ENCODE results near the gene DLGAP1. TPM values are rescaled to one million over a fixed set of nuclear protein-coding genes. Genes with fewer than 3 reads are reported as not detected.

Gene DLGAP1
- total and polyA plus RNA-seq, 5 donors, result 0.11 to 0.31 (median 0.20) TPM; not detected in 1

DNA sequence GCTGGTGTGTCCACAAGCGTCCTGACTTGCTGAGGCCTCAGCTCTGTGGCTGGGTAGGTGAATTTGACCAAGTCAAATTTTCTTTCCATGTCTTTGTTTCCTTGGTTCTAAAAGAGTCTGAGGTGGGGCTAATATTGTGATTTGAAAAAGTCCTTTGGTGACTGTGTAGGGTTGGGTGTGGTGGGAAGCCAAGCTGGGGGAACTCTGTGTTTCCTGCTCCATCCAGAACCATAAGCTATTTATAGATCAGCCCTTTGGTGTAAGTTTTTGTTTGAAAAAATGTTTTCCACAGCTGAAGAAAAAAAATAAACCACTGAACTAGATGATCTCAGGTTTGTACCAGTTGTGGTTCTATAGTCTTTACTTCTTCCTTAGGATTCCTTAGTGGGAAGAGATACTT lies 542.4 kb downstream of the DLGAP1 start:
- intact Hi-C loops (cut with DNase I), result no loop called here
- Histone ChIP-seq H3K4me1 (ENCODE audit: control insufficient read depth, insufficient read depth, low read length) (peaks cover 3% of the 10 kb centered on the region), H3K27ac (ENCODE audit: low read length) (no peak overlapping the region), H3K9me3 (ENCODE audit: control insufficient read depth, low read length) (no peaks in the 10 kb centered on the region), H3K27me3 (ENCODE audit: control insufficient read depth, insufficient read depth) (no peaks in the 10 kb centered on the region), H3K4me3 (ENCODE audit: low read length) (no peak overlapping the region)
- WGBS, result 71% methylated on average over 1 of the region's 1 CpG
- ATAC-seq, result peak in 1 of 2 donors; percentile 79
- no peak for DNase-seq

- DNase-seq, result no peak
- Histone ChIP-seq H3K4me1 (ENCODE audit: control insufficient read depth, insufficient read depth, low read length) (peaks cover 3% of the 10 kb centered on the region), H3K9me3 (ENCODE audit: control insufficient read depth, low read length) (no peaks in the 10 kb centered on the region), H3K27ac (ENCODE audit: low read length) (no peak overlapping the region), H3K4me3 (ENCODE audit: low read length) (no peak overlapping the region), H3K27me3 (ENCODE audit: control insufficient read depth, insufficient read depth) (no peaks in the 10 kb centered on the region)
- ATAC-seq, result no peak
- intact Hi-C loops (cut with DNase I), result no loop called here
These were observed 543.7 kb downstream of the DLGAP1 start for GRCh38 chr18:3911413-3911812.

GRCh38 chr18:3910512-3910911 lies 544.6 kb downstream of the DLGAP1 start:
- no peak for DNase-seq

DNA sequence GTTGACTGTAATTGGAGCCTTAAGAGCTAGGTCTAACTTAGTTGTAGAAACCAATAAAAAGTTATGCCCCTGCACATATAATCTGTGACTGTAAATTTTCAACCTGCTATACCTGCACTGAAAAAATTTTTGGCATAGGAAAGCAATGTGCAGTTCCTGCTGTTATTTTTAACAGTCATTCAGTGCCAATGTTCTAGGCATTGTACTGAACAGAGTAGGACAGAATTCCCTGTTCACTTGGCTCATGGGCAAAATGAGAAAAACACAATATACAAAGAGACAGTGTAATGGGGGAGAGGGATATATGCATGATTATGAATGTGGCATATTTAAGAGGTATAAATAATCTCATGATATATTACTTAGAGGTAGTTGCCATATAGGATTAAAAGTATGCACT lies 547.2 kb downstream of the DLGAP1 start:
- Histone ChIP-seq H3K27me3 (ENCODE audit: control insufficient read depth, insufficient read depth) (no peaks in the 10 kb centered on the region), H3K4me1 (ENCODE audit: control insufficient read depth, insufficient read depth, low read length) (no peaks in the 10 kb centered on the region), H3K27ac (ENCODE audit: low read length) (no peak overlapping the region), H3K4me3 (ENCODE audit: low read length) (no peak overlapping the region), H3K9me3 (ENCODE audit: control insufficient read depth, low read length) (no peaks in the 10 kb centered on the region)
- intact Hi-C loops (cut with DNase I), result no loop called here
- no peak for DNase-seq
- no peak for ATAC-seq

More at GRCh38 chr18:3910512-3910911, 544.6 kb downstream of the DLGAP1 start:
- Histone ChIP-seq H3K4me3 (ENCODE audit: low read length) (no peak overlapping the region), H3K27me3 (ENCODE audit: control insufficient read depth, insufficient read depth) (no peaks in the 10 kb centered on the region), H3K27ac (ENCODE audit: low read length) (no peak overlapping the region), H3K9me3 (ENCODE audit: control insufficient read depth, low read length) (no peaks in the 10 kb centered on the region), H3K4me1 (ENCODE audit: control insufficient read depth, insufficient read depth, low read length) (no peaks in the 10 kb centered on the region)
- WGBS, result 72% methylated on average over 4 of the region's 4 CpGs
- no peak for ATAC-seq
- intact Hi-C loops (cut with DNase I), result no loop called here

GRCh38 chr18:3906116-3906750 lies 548.9 kb downstream of the DLGAP1 start:
- DNase-seq (no peak), ATAC-seq (no peak)
- Histone ChIP-seq H3K27me3 (ENCODE audit: control insufficient read depth, insufficient read depth) (no peaks in the 10 kb centered on the region), H3K4me1 (ENCODE audit: control insufficient read depth, insufficient read depth, low read length) (no peaks in the 10 kb centered on the region), H3K9me3 (ENCODE audit: control insufficient read depth, low read length) (no peaks in the 10 kb centered on the region), H3K27ac (ENCODE audit: low read length) (no peak overlapping the region), H3K4me3 (ENCODE audit: low read length) (no peak overlapping the region)
- intact Hi-C loops (cut with DNase I), result no loop called here
- WGBS, result 52% methylated on average over 3 of the region's 3 CpGs

GRCh38 chr18:3903337-3903736 lies 551.8 kb downstream of the DLGAP1 start:
- H3K4me1 ChIP-seq (ENCODE audit: control insufficient read depth, insufficient read depth, low read length), result no peaks in the 10 kb centered on the region
- H3K27ac ChIP-seq (ENCODE audit: low read length), result no peak overlapping the region
- DNase-seq (no peak), ATAC-seq (no peak)
- H3K27me3 ChIP-seq (ENCODE audit: control insufficient read depth, insufficient read depth), result no peaks in the 10 kb centered on the region
- intact Hi-C loops (cut with DNase I), result no loop called here
- 80% methylated on average over 2 of the region's 2 CpGs for WGBS
- no peaks in the 10 kb centered on the region for H3K9me3 ChIP-seq (ENCODE audit: control insufficient read depth, low read length)
- H3K4me3 ChIP-seq (ENCODE audit: low read length), result no peak overlapping the region

DNA sequence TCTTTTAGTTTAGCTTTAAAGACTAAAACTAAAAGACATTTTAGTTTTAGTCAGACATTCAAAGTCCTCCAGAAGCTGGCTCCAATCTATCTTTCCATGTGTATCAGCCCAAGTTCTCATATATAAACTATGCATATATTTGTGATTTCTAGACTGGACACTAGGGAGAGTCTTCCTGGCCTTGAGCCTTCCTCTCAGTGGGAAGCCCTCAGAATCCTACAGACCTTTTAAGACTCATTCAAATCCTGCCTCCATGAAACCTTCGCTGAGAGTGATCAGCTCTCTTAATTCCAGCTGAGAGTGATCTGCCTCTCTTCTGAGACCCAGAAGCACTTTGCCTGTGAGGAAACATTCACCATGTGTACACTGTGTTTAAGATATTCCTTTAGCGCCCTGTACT lies 552.4 kb downstream of the DLGAP1 start:
- ATAC-seq, result no peak
- Histone ChIP-seq H3K4me1 (ENCODE audit: control insufficient read depth, insufficient read depth, low read length) (no peaks in the 10 kb centered on the region), H3K27ac (ENCODE audit: low read length) (no peak overlapping the region), H3K9me3 (ENCODE audit: control insufficient read depth, low read length) (no peaks in the 10 kb centered on the region), H3K27me3 (ENCODE audit: control insufficient read depth, insufficient read depth) (no peaks in the 10 kb centered on the region), H3K4me3 (ENCODE audit: low read length) (no peak overlapping the region)
- WGBS, result 91% methylated on average over 2 of the region's 2 CpGs
- no peak for DNase-seq
- intact Hi-C loops (cut with DNase I), result no loop called here

GRCh38 chr18:3901811-3902210 lies 553.3 kb downstream of the DLGAP1 start:
- H3K27ac ChIP-seq (ENCODE audit: low read length), result no peak overlapping the region
- no peaks in the 10 kb centered on the region for H3K9me3 ChIP-seq (ENCODE audit: control insufficient read depth, low read length)
- WGBS, result 91% methylated on average over 2 of the region's 2 CpGs
- ATAC-seq (no peak), DNase-seq (no peak)
- no peaks in the 10 kb centered on the region for H3K4me1 ChIP-seq (ENCODE audit: control insufficient read depth, insufficient read depth, low read length)
- intact Hi-C loops (cut with DNase I), result no loop called here
- no peaks in the 10 kb centered on the region for H3K27me3 ChIP-seq (ENCODE audit: control insufficient read depth, insufficient read depth)
- no peak overlapping the region for H3K4me3 ChIP-seq (ENCODE audit: low read length)

- DNase-seq (no peak), ATAC-seq (no peak)
- intact Hi-C loops (cut with DNase I), result no loop called here
- Histone ChIP-seq H3K27ac (ENCODE audit: low read length) (no peak overlapping the region), H3K9me3 (ENCODE audit: control insufficient read depth, low read length) (no peaks in the 10 kb centered on the region), H3K4me3 (ENCODE audit: low read length) (no peak overlapping the region), H3K4me1 (ENCODE audit: control insufficient read depth, insufficient read depth, low read length) (no peaks in the 10 kb centered on the region), H3K27me3 (ENCODE audit: control insufficient read depth, insufficient read depth) (no peaks in the 10 kb centered on the region)
- 85% methylated on average over 8 of the region's 8 CpGs for WGBS
These were observed 554.1 kb downstream of the DLGAP1 start for GRCh38 chr18:3901042-3901441.

GRCh38 chr18:3900327-3900726 lies 554.8 kb downstream of the DLGAP1 start:
- Histone ChIP-seq H3K4me3 (ENCODE audit: low read length) (no peak overlapping the region), H3K4me1 (ENCODE audit: control insufficient read depth, insufficient read depth, low read length) (no peaks in the 10 kb centered on the region), H3K9me3 (ENCODE audit: control insufficient read depth, low read length) (no peaks in the 10 kb centered on the region), H3K27me3 (ENCODE audit: control insufficient read depth, insufficient read depth) (no peaks in the 10 kb centered on the region), H3K27ac (ENCODE audit: low read length) (no peak overlapping the region)
- DNase-seq, result no peak
- intact Hi-C loops (cut with DNase I), result no loop called here
- 80% methylated on average over 2 of the region's 2 CpGs for WGBS
- ATAC-seq, result no peak

DNA sequence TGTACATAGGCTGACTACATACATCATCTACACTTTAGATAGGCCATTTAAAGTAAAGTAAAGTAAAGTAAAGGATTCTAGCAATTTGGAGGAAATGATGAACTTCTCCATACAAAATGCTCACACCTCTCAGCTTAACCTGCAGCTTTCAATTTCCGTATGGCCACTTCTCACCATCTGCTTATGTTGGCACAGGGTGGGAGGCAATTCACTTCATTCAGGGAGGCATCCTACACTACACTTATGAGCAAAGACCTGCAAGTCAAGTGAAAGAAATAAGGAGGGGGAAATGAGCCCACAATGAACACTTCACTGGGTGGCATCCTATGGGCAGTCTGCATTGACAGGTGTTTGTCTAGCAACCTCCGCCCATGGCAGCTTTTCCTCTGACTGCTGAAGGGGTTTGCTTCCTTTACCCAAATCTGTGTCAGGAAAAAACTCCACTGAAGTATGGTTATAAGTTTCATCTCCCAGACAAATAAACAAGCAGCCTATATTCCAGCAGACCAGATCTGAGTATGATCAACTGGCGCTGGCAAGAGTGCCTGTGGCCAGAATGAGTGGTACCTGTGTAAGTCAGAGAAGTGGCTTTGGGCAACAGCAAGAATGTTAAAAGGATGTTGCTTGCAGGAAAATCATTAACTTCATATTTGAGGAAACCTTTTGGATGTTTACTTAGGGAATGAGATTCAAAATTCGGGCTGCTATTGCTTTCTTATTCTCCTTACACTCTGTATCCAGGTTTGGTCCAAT lies 556.1 kb downstream of the DLGAP1 start:
- Histone ChIP-seq H3K9me3 (ENCODE audit: control insufficient read depth, low read length) (no peaks in the 10 kb centered on the region), H3K4me1 (ENCODE audit: control insufficient read depth, insufficient read depth, low read length) (no peaks in the 10 kb centered on the region), H3K4me3 (ENCODE audit: low read length) (no peak overlapping the region), H3K27me3 (ENCODE audit: control insufficient read depth, insufficient read depth) (no peaks in the 10 kb centered on the region), H3K27ac (ENCODE audit: low read length) (no peak overlapping the region)
- 85% methylated on average over 4 of the region's 4 CpGs for WGBS
- intact Hi-C loops (cut with DNase I), result no loop called here
- ATAC-seq, result no peak
- DNase-seq, result no peak
